Vagina (tissue), 2 donors: Measurements from ENCODE around the gene BRDT.

Experiments used
- CTCF ChIP-seq, 3 experiments: fragments of 450-650 bp in 2 of 3; fragments of 200-600 bp in 1 of 3; sonication (generic) in 1 of 3; IDR thresholded peaks; one replicate each; pipeline ENCODE4 v1.5.1; 2017 to 2019; ENCODE audit warnings: antibody characterized with exemption in 3 of 3, mild to moderate bottlenecking in 2 of 3, moderate library complexity in 2 of 3
- POLR2A ChIP-seq, 2 donors: fragments of 450-650 bp; IDR thresholded peaks; one replicate each; pipeline ENCODE4 v1.6.1; 2017; ENCODE audit warnings: antibody characterized with exemption in 2 of 2, mild to moderate bottlenecking in 2 of 2, moderate library complexity in 2 of 2
- POLR2AphosphoS5 ChIP-seq, 2 donors: sonication (generic); formaldehyde crosslinking; IDR thresholded peaks; one replicate each; pipeline ENCODE4 v1.9.0; 2017; ENCODE audit warnings: antibody characterized with exemption in 2 of 2, mild to moderate bottlenecking in 2 of 2, low read depth in 1 of 2; ENCODE audit not compliant: insufficient read depth in 1 of 2

GRCh38 chr1:91901231-91901630 lies 48.0 kb upstream of the BRDT start:
- TF ChIP-seq CTCF (IDR thresholded peaks at IDR 0.05), result no peak
- TF ChIP-seq POLR2A (IDR thresholded peaks at IDR 0.05), result no peak
- TF ChIP-seq POLR2AphosphoS5 (IDR thresholded peaks at IDR 0.05; ENCODE audit: insufficient read depth in 1 of 2, low read depth in 1 of 2), result no peak
